Mesendoderm (in vitro differentiated cells): ENCODE data around the gene STAMBP.
"Not testable (repeated sequence)": the region's sequence is repeated elsewhere in the genome, so short reads cannot be mapped to it uniquely, and the experiment has no call there.

Experiments used
- DNase-seq: peaks from one replicate; pipeline ENCODE4 v3.0.0; 2013
- H2AK5ac ChIP-seq: 2 replicates; pipeline ENCODE4 v1.6.1; 2013; ENCODE audit warnings: low read length, inconsistent platforms
- H2BK120ac ChIP-seq: 2 replicates; pipeline ENCODE4 v1.6.1; 2013; ENCODE audit warnings: low read depth, mild to moderate bottlenecking, low read length, moderate library complexity, mixed read lengths
- H2BK15ac ChIP-seq: replicated peaks from 2 replicates; pipeline ENCODE4 v1.6.1; 2013; ENCODE audit warnings: low read depth, mild to moderate bottlenecking, moderate library complexity
- H2BK5ac ChIP-seq: 2 replicates; pipeline ENCODE4 v1.6.1; 2013; ENCODE audit warnings: low read length, inconsistent platforms
- H3K18ac ChIP-seq: 2 replicates; pipeline ENCODE4 v1.6.1; 2013; ENCODE audit warnings: mild to moderate bottlenecking, low read length, mixed read lengths
- H3K23ac ChIP-seq: one replicate; pipeline ENCODE4 v1.6.1; 2013; ENCODE audit warnings: low read length
- H3K27ac ChIP-seq: 2 replicates; pipeline ENCODE4 v1.5.1; 2013; ENCODE audit warnings: low read depth, mild to moderate bottlenecking, inconsistent platforms, low read length, moderate library complexity
- H3K27me3 ChIP-seq: 2 replicates; pipeline ENCODE4 v1.6.1; 2013; ENCODE audit warnings: low read length, control low read depth, mild to moderate bottlenecking, inconsistent platforms; ENCODE audit not compliant: insufficient read depth, poor library complexity
- H3K36me3 ChIP-seq: 2 replicates; pipeline ENCODE4 v1.6.1; 2013; ENCODE audit warnings: low read length, inconsistent platforms; ENCODE audit not compliant: control insufficient read depth, insufficient read depth
- H3K4ac ChIP-seq: one replicate; pipeline ENCODE4 v1.6.1; 2013; ENCODE audit warnings: low read depth, mild to moderate bottlenecking, low read length, moderate library complexity
- H3K4me1 ChIP-seq: 2 replicates; pipeline ENCODE4 v1.6.1; 2013; ENCODE audit warnings: low read depth, low read length, inconsistent platforms; ENCODE audit not compliant: control insufficient read depth
- H3K4me2 ChIP-seq: 2 replicates; pipeline ENCODE4 v1.6.1; 2013; ENCODE audit warnings: low read length
- H3K4me3 ChIP-seq: 2 replicates; pipeline ENCODE4 v1.5.1; 2013; ENCODE audit warnings: mild to moderate bottlenecking, low read length
- H3K56ac ChIP-seq: one replicate; pipeline ENCODE4 v1.6.1; 2013; ENCODE audit warnings: low read length
- H3K79me1 ChIP-seq: 2 replicates; pipeline ENCODE4 v1.6.1; 2013; ENCODE audit warnings: low read length, inconsistent platforms
- H3K79me2 ChIP-seq: 2 replicates; pipeline ENCODE4 v1.6.1; 2013; ENCODE audit warnings: mild to moderate bottlenecking, low read length; ENCODE audit not compliant: control insufficient read depth, insufficient read depth
- H3K9ac ChIP-seq: 2 replicates; pipeline ENCODE4 v1.6.1; 2013; ENCODE audit warnings: low read length, inconsistent platforms
- H4K5ac ChIP-seq: one replicate; pipeline ENCODE4 v1.6.1; 2013; ENCODE audit warnings: low read length
- H4K8ac ChIP-seq: one replicate; pipeline ENCODE4 v1.6.1; 2013; ENCODE audit warnings: low read depth, mild to moderate bottlenecking, control low read depth, low read length, moderate library complexity
- WGBS: extraction: QIAGEN DNeasy Blood & Tissue Kit; methylation state at CpG from one replicate; pipeline ENCODE4 v1.1.7; 2013; ENCODE audit warnings: low lambda C conversion rate, missing lambda C conversion rate; ENCODE audit not compliant: insufficient coverage; ENCODE audit errors: extremely low coverage; 5-methylcytosine and 5-hydroxymethylcytosine counted together

STAMBP gene

DNA sequence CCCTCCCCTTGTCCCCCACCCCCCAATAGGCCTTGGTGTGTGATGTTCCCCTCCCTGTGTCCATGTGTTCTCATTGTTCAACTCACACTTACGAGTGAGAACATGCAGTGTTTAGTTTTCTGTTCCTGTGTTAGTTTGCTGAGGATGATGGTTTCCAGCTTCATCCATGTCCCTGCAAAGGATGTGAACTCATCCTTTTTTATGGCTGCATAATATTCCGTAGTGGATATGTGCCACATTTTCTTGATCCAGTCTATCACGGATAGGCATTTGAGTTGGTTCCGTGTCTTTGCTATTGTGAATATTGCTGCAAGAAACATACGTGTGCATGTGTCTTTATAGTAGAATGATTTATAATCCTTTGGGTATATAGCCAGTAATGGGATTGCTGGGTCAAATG, 49.2 kb downstream of the STAMBP start:
- not testable (repeated sequence) for H3K23ac ChIP-seq, H2BK5ac ChIP-seq, H3K36me3 ChIP-seq, H3K27ac ChIP-seq, H2AK5ac ChIP-seq, H3K27me3 ChIP-seq, H4K5ac ChIP-seq, H3K4me2 ChIP-seq, H3K79me2 ChIP-seq, H3K4ac ChIP-seq, H3K9ac ChIP-seq, H3K4me1 ChIP-seq, H3K4me3 ChIP-seq, H3K18ac ChIP-seq, H3K79me1 ChIP-seq, DNase-seq, H2BK15ac ChIP-seq, H3K56ac ChIP-seq, H4K8ac ChIP-seq, H2BK120ac ChIP-seq
- no CpG with 5 or more reads among the region's 5 CpGs for WGBS

DNA sequence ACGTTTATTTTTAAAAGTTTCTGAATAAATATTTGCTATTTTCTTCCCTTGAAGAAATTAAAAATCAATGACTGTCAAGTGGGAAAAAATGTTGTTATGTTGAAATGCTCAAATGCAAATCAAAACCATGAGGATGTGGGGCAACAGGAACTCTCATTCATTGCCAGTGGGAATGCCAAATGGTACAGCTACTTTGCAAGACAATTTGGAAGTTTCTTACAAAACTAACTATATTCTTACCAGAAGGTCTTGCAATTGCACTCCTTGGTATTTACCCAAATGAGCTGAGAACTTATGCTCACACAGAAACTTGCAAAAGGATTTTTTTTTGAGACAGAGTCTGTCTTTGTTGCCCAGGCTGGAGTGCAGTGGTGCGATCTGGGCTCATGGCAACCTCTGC, 56.6 kb downstream of the STAMBP start:
- Histone ChIP-seq H3K56ac (no peak overlapping the region), H3K18ac (no peak overlapping the region), H3K9ac (no peak overlapping the region), H3K23ac (no peak overlapping the region), H2BK15ac (no peak overlapping the region), H2BK120ac (no peak overlapping the region), H3K4ac (no peak overlapping the region), H4K5ac (no peak overlapping the region), H3K27me3 (no peaks in the 10 kb centered on the region), H4K8ac (no peak overlapping the region), H3K4me2 (no peak overlapping the region), H3K4me3 (no peak overlapping the region), H3K27ac (no peak overlapping the region), H3K36me3 (no peaks in the 10 kb centered on the region), H3K79me1 (no peaks in the 10 kb centered on the region), H2AK5ac (no peak overlapping the region), H3K4me1 (no peaks in the 10 kb centered on the region), H3K79me2 (no peaks in the 10 kb centered on the region), H2BK5ac (no peak overlapping the region)
- DNase-seq: no peak
- WGBS: no CpG with 5 or more reads among the region's 2 CpGs

- Histone ChIP-seq H3K18ac (no peak overlapping the region), H3K23ac (no peak overlapping the region), H3K27ac (no peak overlapping the region)
Observed at GRCh38 chr2:73886357-73886756, 57.6 kb downstream of the STAMBP start.

DNA sequence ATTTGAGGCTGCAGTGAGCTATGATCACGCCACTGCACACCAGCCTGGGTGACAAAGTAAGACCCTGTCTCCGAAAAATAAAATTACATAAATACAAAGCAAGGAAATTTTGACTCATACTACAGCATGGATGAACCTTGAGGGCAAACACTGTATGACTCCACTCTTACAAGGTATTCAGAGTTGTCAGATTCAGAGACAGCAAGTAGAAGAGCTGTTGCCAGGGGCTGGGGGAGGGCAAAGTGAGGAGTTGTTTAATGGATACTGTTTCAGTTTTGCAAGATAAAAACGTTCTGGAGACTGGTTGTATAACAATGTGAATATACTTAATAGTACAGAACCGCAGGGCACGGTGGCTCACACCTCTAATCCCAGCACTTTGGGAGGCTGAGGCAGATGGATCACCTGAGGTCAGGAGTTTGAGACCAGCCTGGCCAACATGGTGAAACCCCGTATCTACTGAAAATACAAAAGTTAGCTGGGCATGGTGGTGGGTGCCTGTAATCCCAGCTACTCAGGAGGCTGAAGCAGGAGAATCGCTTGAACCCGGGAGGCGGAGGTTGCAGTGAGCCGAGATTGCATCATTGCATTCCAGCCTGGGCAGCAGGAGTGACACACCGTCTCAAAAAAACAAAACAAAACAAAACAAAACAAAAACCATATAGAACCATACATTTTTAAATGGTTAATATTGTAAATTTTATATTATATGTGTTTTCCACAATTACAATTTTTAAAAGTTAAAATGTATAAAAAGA, 59.0 kb downstream of the STAMBP start:
- H2BK15ac ChIP-seq, H2BK120ac ChIP-seq, H3K79me2 ChIP-seq, H3K4me3 ChIP-seq, H3K23ac ChIP-seq, H3K36me3 ChIP-seq, DNase-seq, H3K27ac ChIP-seq, H4K5ac ChIP-seq, H3K4me1 ChIP-seq, H2AK5ac ChIP-seq, H3K4ac ChIP-seq, H3K56ac ChIP-seq, H3K9ac ChIP-seq, H3K79me1 ChIP-seq, H4K8ac ChIP-seq, H3K18ac ChIP-seq, H3K4me2 ChIP-seq, H2BK5ac ChIP-seq, H3K27me3 ChIP-seq: not testable (repeated sequence)
- no CpG with 5 or more reads among the region's 11 CpGs for WGBS

More at GRCh38 chr2:73886357-73886756, 57.6 kb downstream of the STAMBP start:
- H3K36me3 ChIP-seq: no peaks in the 10 kb centered on the region
- no peak overlapping the region for H4K8ac ChIP-seq
- WGBS: no CpG with 5 or more reads among the region's 4 CpGs
- H3K4me3 ChIP-seq: no peak overlapping the region
- no peak overlapping the region for H4K5ac ChIP-seq
- H3K79me1 ChIP-seq: no peaks in the 10 kb centered on the region
- H3K56ac ChIP-seq: no peak overlapping the region
- H2BK120ac ChIP-seq: no peak overlapping the region
- DNase-seq: no peak
- H2AK5ac ChIP-seq: no peak overlapping the region
- no peaks in the 10 kb centered on the region for H3K79me2 ChIP-seq
- no peak overlapping the region for H3K9ac ChIP-seq
- no peaks in the 10 kb centered on the region for H3K27me3 ChIP-seq
- no peak overlapping the region for H2BK15ac ChIP-seq
- no peak overlapping the region for H2BK5ac ChIP-seq
- no peaks in the 10 kb centered on the region for H3K4me1 ChIP-seq
- no peak overlapping the region for H3K4me2 ChIP-seq
- H3K4ac ChIP-seq: no peak overlapping the region

DNA sequence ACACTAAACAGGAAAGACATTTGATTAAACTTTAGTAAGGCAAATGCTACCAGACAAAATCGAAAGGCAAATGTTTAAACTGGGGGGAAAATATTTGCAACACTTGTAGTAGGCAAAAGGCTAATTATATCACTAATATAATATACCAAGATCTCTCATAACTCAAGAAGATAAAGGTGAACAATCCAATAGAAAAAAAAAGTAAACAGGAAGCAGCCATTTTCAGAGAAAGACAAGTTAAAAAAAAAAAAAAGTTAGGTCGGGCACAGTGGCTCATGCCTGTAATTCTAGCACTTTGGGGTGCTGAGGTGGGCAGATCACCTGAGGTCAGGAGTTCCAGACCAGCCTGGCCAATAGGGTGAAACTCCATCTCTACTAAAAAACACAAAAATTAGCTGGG, 59.6 kb downstream of the STAMBP start:
- Histone ChIP-seq H3K79me1 (no peaks in the 10 kb centered on the region), H3K4ac (no peak overlapping the region), H2BK120ac (no peak overlapping the region), H3K36me3 (no peaks in the 10 kb centered on the region), H2BK5ac (no peak overlapping the region), H3K56ac (no peak overlapping the region), H2BK15ac (no peak overlapping the region), H3K4me3 (no peak overlapping the region), H3K4me1 (no peaks in the 10 kb centered on the region), H3K9ac (no peak overlapping the region), H2AK5ac (no peak overlapping the region), H3K4me2 (no peak overlapping the region), H3K27ac (no peak overlapping the region), H3K23ac (no peak overlapping the region), H4K5ac (no peak overlapping the region), H3K18ac (no peak overlapping the region), H4K8ac (no peak overlapping the region), H3K79me2 (no peaks in the 10 kb centered on the region), H3K27me3 (no peaks in the 10 kb centered on the region)
- DNase-seq: no peak
- no CpG with 5 or more reads among the region's 2 CpGs for WGBS

- Histone ChIP-seq H3K36me3 (no peaks in the 10 kb centered on the region), H3K18ac (no peak overlapping the region), H3K56ac (no peak overlapping the region), H3K4ac (no peak overlapping the region), H3K9ac (no peak overlapping the region), H2BK5ac (no peak overlapping the region), H3K27me3 (no peaks in the 10 kb centered on the region), H3K79me2 (no peaks in the 10 kb centered on the region), H3K27ac (no peak overlapping the region), H2BK120ac (no peak overlapping the region), H3K23ac (no peak overlapping the region), H4K5ac (no peak overlapping the region), H3K4me2 (no peak overlapping the region), H2AK5ac (no peak overlapping the region), H3K79me1 (no peaks in the 10 kb centered on the region), H3K4me3 (no peak overlapping the region), H3K4me1 (no peaks in the 10 kb centered on the region), H2BK15ac (no peak overlapping the region), H4K8ac (no peak overlapping the region)
- no peak for DNase-seq
- no CpG with 5 or more reads among the region's 5 CpGs for WGBS
Observed at GRCh38 chr2:73889206-73889605, 60.4 kb downstream of the STAMBP start.
